Measurements from ENCODE around the gene LRRC41.
"Not testable (repeated sequence)": the region's sequence is repeated elsewhere in the genome, so short reads cannot be mapped to it uniquely, and the experiment has no call there.

The LRRC41 gene

GRCh38 chr1:46303038-46303871 lies at the start of gene LRRC41, which contains the start of gene UQCRH:
Gene LRRC41, minus strand, starts transcription at chr1:46303616. Its CDS starts 294 bp downstream, at chr1:46303322.
Gene UQCRH, plus strand, starts transcription at chr1:46303698. Its CDS starts 69 bp downstream, at chr1:46303767.
- in situ Hi-C loops (cut with MboI; ENCODE audit: low sequenced_read_pairs): no loop called here

- in situ Hi-C loops (cut with MboI; ENCODE audit: low sequenced_read_pairs): no loop called here
These were observed 48.9 kb upstream of the LRRC41 start for GRCh38 chr1:46352363-46352762.

GRCh38 chr1:46345281-46345680 lies 41.9 kb upstream of the LRRC41 start:
- in situ Hi-C loops (cut with MboI; ENCODE audit: low sequenced_read_pairs): no loop called here

GRCh38 chr1:46344481-46344880 lies 41.1 kb upstream of the LRRC41 start:
- in situ Hi-C loops (cut with MboI; ENCODE audit: low sequenced_read_pairs): no loop called here

GRCh38 chr1:46343705-46344104 lies 40.3 kb upstream of the LRRC41 start:
- in situ Hi-C loops (cut with MboI; ENCODE audit: low sequenced_read_pairs): no loop called here

GRCh38 chr1:46343351-46343695 lies 39.9 kb upstream of the LRRC41 start:
- in situ Hi-C loops (cut with MboI; ENCODE audit: low sequenced_read_pairs): no loop called here

GRCh38 chr1:46342677-46343350 lies 39.4 kb upstream of the LRRC41 start:
- in situ Hi-C loops (cut with MboI; ENCODE audit: low sequenced_read_pairs): no loop called here

GRCh38 chr1:46342084-46342656 lies 38.8 kb upstream of the LRRC41 start:
- in situ Hi-C loops (cut with MboI; ENCODE audit: low sequenced_read_pairs): no loop called here

GRCh38 chr1:46341222-46342083 lies 38.0 kb upstream of the LRRC41 start:
- in situ Hi-C loops (cut with MboI; ENCODE audit: low sequenced_read_pairs): no loop called here

GRCh38 chr1:46340404-46341221 lies 37.2 kb upstream of the LRRC41 start, which contains the start of gene NSUN4:
Gene NSUN4, plus strand, starts transcription at chr1:46340807. Its CDS starts 20 bp downstream, at chr1:46340827.
- in situ Hi-C loops (cut with MboI; ENCODE audit: low sequenced_read_pairs): no loop called here

- in situ Hi-C loops (cut with MboI; ENCODE audit: low sequenced_read_pairs): not testable (repeated sequence)
These were observed 34.0 kb upstream of the LRRC41 start for GRCh38 chr1:46337409-46337808.

GRCh38 chr1:46335081-46335480 lies 31.7 kb upstream of the LRRC41 start:
- in situ Hi-C loops (cut with MboI; ENCODE audit: low sequenced_read_pairs): no loop called here

GRCh38 chr1:46334030-46334384 lies 30.6 kb upstream of the LRRC41 start:
- in situ Hi-C loops (cut with MboI; ENCODE audit: low sequenced_read_pairs): no loop called here

- in situ Hi-C loops (cut with MboI; ENCODE audit: low sequenced_read_pairs): no loop called here
These were observed 30.0 kb upstream of the LRRC41 start for GRCh38 chr1:46333300-46334029.

GRCh38 chr1:46331786-46332540 lies 28.5 kb upstream of the LRRC41 start:
- in situ Hi-C loops (cut with MboI; ENCODE audit: low sequenced_read_pairs): not testable (repeated sequence)

GRCh38 chr1:46330381-46330780 lies 27.0 kb upstream of the LRRC41 start:
- in situ Hi-C loops (cut with MboI; ENCODE audit: low sequenced_read_pairs): not testable (repeated sequence)

- in situ Hi-C loops (cut with MboI; ENCODE audit: low sequenced_read_pairs): not testable (repeated sequence)
These were observed 26.4 kb upstream of the LRRC41 start for GRCh38 chr1:46329807-46330206.

GRCh38 chr1:46328182-46328581 lies 24.8 kb upstream of the LRRC41 start:
- in situ Hi-C loops (cut with MboI; ENCODE audit: low sequenced_read_pairs): not testable (repeated sequence)
